Loucy (cell line): Measurements from ENCODE around the gene DAB1.

Experiments used
- CTCF ChIP-seq: fragments of 200-600 bp; sonication (generic); conservative IDR thresholded peaks from 2 replicates; pipeline ENCODE4 v1.5.1; 2014; ENCODE audit warnings: mild to moderate bottlenecking, antibody characterized with exemption, low read length
- EZH2phosphoT487 ChIP-seq: fragments of 200-600 bp; IDR thresholded peaks from 2 replicates; pipeline ENCODE4 v1.6.1; 2018; ENCODE audit warnings: antibody characterized with exemption, mild to moderate bottlenecking, moderate library complexity, borderline replicate concordance

- TF ChIP-seq CTCF, result no peak
- TF ChIP-seq EZH2phosphoT487, result no peak
These were observed 290.8 kb downstream of the DAB1 start for GRCh38 chr1:57132993-57133622.
